Loucy (cell line): ENCODE results near the gene CLNK.

Experiments used
- H2AFZ ChIP-seq: fragments of 200-600 bp; sonication (generic); 2 replicates; pipeline ENCODE4 v1.6.0; 2016; ENCODE audit warnings: antibody characterized with exemption, mild to moderate bottlenecking, low read length, moderate library complexity
- H3F3A ChIP-seq: fragments of 200-600 bp; 2 replicates; pipeline ENCODE4 v1.6.0; 2016; ENCODE audit warnings: antibody characterized with exemption, low read depth, mild to moderate bottlenecking
- H3K27me3 ChIP-seq: fragments of 200-600 bp; sonication (generic); 2 replicates; pipeline ENCODE4 v1.6.1; 2014; ENCODE audit warnings: low read length, mild to moderate bottlenecking; ENCODE audit not compliant: insufficient read depth, poor library complexity, severe bottlenecking
- H3K36me3 ChIP-seq: fragments of 200-600 bp; sonication (generic); 2 replicates; pipeline ENCODE4 v1.6.1; 2016; ENCODE audit warnings: low read length; ENCODE audit not compliant: insufficient read depth
- H3K4me1 ChIP-seq: fragments of 200-600 bp; sonication (generic); 2 replicates; pipeline ENCODE4 v1.5.1; 2014; ENCODE audit warnings: low read length, mild to moderate bottlenecking; ENCODE audit not compliant: insufficient read depth, poor library complexity, severe bottlenecking
- H3K4me2 ChIP-seq: fragments of 200-600 bp; sonication (generic); 2 replicates; pipeline ENCODE4 v1.6.0; 2014; ENCODE audit warnings: antibody characterized with exemption, low read length, low read depth, mild to moderate bottlenecking; ENCODE audit not compliant: poor library complexity, severe bottlenecking
- H3K4me3 ChIP-seq: fragments of 200-600 bp; sonication (generic); 2 replicates; pipeline ENCODE4 v1.5.1; 2014; ENCODE audit warnings: low read length, mild to moderate bottlenecking, mixed read lengths; ENCODE audit not compliant: poor library complexity, severe bottlenecking
- H3K79me2 ChIP-seq: fragments of 200-600 bp; sonication (generic); 2 replicates; pipeline ENCODE4 v1.6.1; 2014; ENCODE audit warnings: low read length; ENCODE audit not compliant: insufficient read depth
- H3K9ac ChIP-seq: fragments of 200-600 bp; sonication (generic); 2 replicates; pipeline ENCODE4 v1.6.0; 2014; ENCODE audit warnings: mild to moderate bottlenecking, low read depth, low read length, moderate library complexity; ENCODE audit not compliant: poor library complexity, severe bottlenecking
- H3K9me2 ChIP-seq: fragments of 200-600 bp; sonication (generic); replicated peaks from 2 replicates; pipeline ENCODE4 v1.6.1; 2016; ENCODE audit warnings: low read depth, low read length, mixed read lengths
- H3K9me3 ChIP-seq: fragments of 200-600 bp; sonication (generic); 2 replicates; pipeline ENCODE4 v1.6.1; 2014; ENCODE audit warnings: mild to moderate bottlenecking, antibody characterized with exemption, low read length, low read depth; ENCODE audit not compliant: insufficient read depth
- H4K20me1 ChIP-seq: fragments of 200-600 bp; sonication (generic); 2 replicates; pipeline ENCODE4 v1.6.0; 2014; ENCODE audit warnings: antibody characterized with exemption, low read length, mild to moderate bottlenecking; ENCODE audit not compliant: insufficient read depth, poor library complexity, severe bottlenecking
- CTCF ChIP-seq: fragments of 200-600 bp; sonication (generic); conservative IDR thresholded peaks from 2 replicates; pipeline ENCODE4 v1.5.1; 2014; ENCODE audit warnings: mild to moderate bottlenecking, antibody characterized with exemption, low read length
- EZH2phosphoT487 ChIP-seq: fragments of 200-600 bp; IDR thresholded peaks from 2 replicates; pipeline ENCODE4 v1.6.1; 2018; ENCODE audit warnings: antibody characterized with exemption, mild to moderate bottlenecking, moderate library complexity, borderline replicate concordance

The CLNK gene

GRCh38 chr4:10605746-10606482, 78.7 kb downstream of the CLNK start:
- Histone ChIP-seq H3K79me2 (no peaks in the 10 kb centered on the region), H3K4me2 (no peak overlapping the region), H3K9me2 (no peaks in the 10 kb centered on the region), H3K4me1 (peaks cover 23% of the 10 kb centered on the region), H2AFZ (no peak overlapping the region), H3K9me3 (no peaks in the 10 kb centered on the region), H3K36me3 (no peaks in the 10 kb centered on the region), H3K9ac (no peak overlapping the region), H3K4me3 (no peak overlapping the region), H4K20me1 (no peaks in the 10 kb centered on the region), H3K27me3 (no peaks in the 10 kb centered on the region), H3F3A (no peaks in the 10 kb centered on the region)
- no peak for TF ChIP-seq CTCF
- no peak for TF ChIP-seq EZH2phosphoT487

- TF ChIP-seq EZH2phosphoT487, result no peak
- H3K4me2 ChIP-seq, result no peak overlapping the region
- no peaks in the 10 kb centered on the region for H4K20me1 ChIP-seq
These were observed 79.5 kb downstream of the CLNK start for GRCh38 chr4:10605031-10605430.

GRCh38 chr4:10599574-10599973, 85.0 kb downstream of the CLNK start:
- H3K9me2 ChIP-seq, result no peaks in the 10 kb centered on the region
- no peak for TF ChIP-seq CTCF
- TF ChIP-seq EZH2phosphoT487, result no peak
- H3K9ac ChIP-seq, result no peak overlapping the region
- no peaks in the 10 kb centered on the region for H3K9me3 ChIP-seq
- H3F3A ChIP-seq, result no peaks in the 10 kb centered on the region
- no peak overlapping the region for H3K4me2 ChIP-seq
- no peaks in the 10 kb centered on the region for H3K79me2 ChIP-seq
- H3K36me3 ChIP-seq, result no peaks in the 10 kb centered on the region
- H3K27me3 ChIP-seq, result no peaks in the 10 kb centered on the region
- H4K20me1 ChIP-seq, result no peaks in the 10 kb centered on the region
- H3K4me3 ChIP-seq, result no peak overlapping the region
- no peak overlapping the region for H2AFZ ChIP-seq
- peaks cover 13% of the 10 kb centered on the region for H3K4me1 ChIP-seq

More at GRCh38 chr4:10605031-10605430, 79.5 kb downstream of the CLNK start:
- H3K79me2 ChIP-seq, result no peaks in the 10 kb centered on the region
- H3K4me1 ChIP-seq, result peaks cover 23% of the 10 kb centered on the region
- H3K36me3 ChIP-seq, result no peaks in the 10 kb centered on the region
- no peak overlapping the region for H3K9ac ChIP-seq
- no peaks in the 10 kb centered on the region for H3F3A ChIP-seq
- no peaks in the 10 kb centered on the region for H3K9me2 ChIP-seq
- H3K27me3 ChIP-seq, result no peaks in the 10 kb centered on the region
- no peaks in the 10 kb centered on the region for H3K9me3 ChIP-seq
- no peak overlapping the region for H2AFZ ChIP-seq
- no peak overlapping the region for H3K4me3 ChIP-seq

GRCh38 chr4:10598829-10599228, 85.7 kb downstream of the CLNK start:
- H3K4me2 ChIP-seq, result no peak overlapping the region
- H3K9ac ChIP-seq, result no peak overlapping the region
- no peaks in the 10 kb centered on the region for H3K36me3 ChIP-seq
- no peak overlapping the region for H3K4me3 ChIP-seq
- H3K9me2 ChIP-seq, result no peaks in the 10 kb centered on the region
- TF ChIP-seq CTCF, result no peak
- no peak for TF ChIP-seq EZH2phosphoT487
- H3K9me3 ChIP-seq, result no peaks in the 10 kb centered on the region
- no peaks in the 10 kb centered on the region for H4K20me1 ChIP-seq
- H2AFZ ChIP-seq, result no peak overlapping the region
- no peaks in the 10 kb centered on the region for H3F3A ChIP-seq
- H3K27me3 ChIP-seq, result no peaks in the 10 kb centered on the region
- H3K79me2 ChIP-seq, result no peaks in the 10 kb centered on the region
- peaks cover 13% of the 10 kb centered on the region for H3K4me1 ChIP-seq
